Stimulated activated CD8-positive, alpha-beta memory T cell treated with anti-CD3 and anti-CD28 coated beads, Interleukin-2, amount 100 ng/mL, for 48 hours (primary cell): ENCODE data around the gene UBE2QL1.

ENCODE experiments used
- DNase-seq, 2 donors: peaks; one replicate each; pipeline ENCODE4 v3.0.0-alpha.2; 2020; ENCODE audit warnings: low read depth in 2 of 2

Gene UBE2QL1

GRCh38 chr5:6454628-6455053 lies 6.0 kb downstream of the UBE2QL1 start:
- DNase-seq, result no peak

- DNase-seq, result no peak
Measured at GRCh38 chr5:6455571-6456200, 7.0 kb downstream of the UBE2QL1 start.

- no peak for DNase-seq
Measured at GRCh38 chr5:6456766-6457370, 8.2 kb downstream of the UBE2QL1 start.

- DNase-seq, result no peak
Measured at GRCh38 chr5:6457592-6457991, 8.9 kb downstream of the UBE2QL1 start.

- DNase-seq, result no peak
Measured at GRCh38 chr5:6458833-6459232, 10.2 kb downstream of the UBE2QL1 start.

- no peak for DNase-seq
Measured at GRCh38 chr5:6459896-6460295, 11.2 kb downstream of the UBE2QL1 start.

GRCh38 chr5:6461006-6461405 lies 12.3 kb downstream of the UBE2QL1 start:
- no peak for DNase-seq

GRCh38 chr5:6461793-6462650 lies 13.4 kb downstream of the UBE2QL1 start:
- no peak for DNase-seq

- DNase-seq, result no peak
Measured at GRCh38 chr5:6462671-6463070, 14.0 kb downstream of the UBE2QL1 start.

GRCh38 chr5:6464441-6464840 lies 15.8 kb downstream of the UBE2QL1 start:
- no peak for DNase-seq

- no peak for DNase-seq
Measured at GRCh38 chr5:6465831-6466790, 17.5 kb downstream of the UBE2QL1 start.

- no peak for DNase-seq
Measured at GRCh38 chr5:6466975-6467567, 18.4 kb downstream of the UBE2QL1 start.

GRCh38 chr5:6467591-6467990 lies 18.9 kb downstream of the UBE2QL1 start:
- no peak for DNase-seq

GRCh38 chr5:6468104-6468503 lies 19.4 kb downstream of the UBE2QL1 start:
- DNase-seq, result no peak

- DNase-seq, result no peak
Measured at GRCh38 chr5:6468870-6469269, 20.2 kb downstream of the UBE2QL1 start.

GRCh38 chr5:6469836-6470235 lies 21.2 kb downstream of the UBE2QL1 start:
- no peak for DNase-seq

- DNase-seq, result no peak
Measured at GRCh38 chr5:6470672-6471071, 22.0 kb downstream of the UBE2QL1 start.

- DNase-seq, result no peak
Measured at GRCh38 chr5:6471252-6471651, 22.6 kb downstream of the UBE2QL1 start.

- no peak for DNase-seq
Measured at GRCh38 chr5:6472792-6473191, 24.1 kb downstream of the UBE2QL1 start.

GRCh38 chr5:6473284-6473683 lies 24.6 kb downstream of the UBE2QL1 start:
- DNase-seq, result no peak

- no peak for DNase-seq
Measured at GRCh38 chr5:6475626-6476312, 27.1 kb downstream of the UBE2QL1 start.
